Measurements from ENCODE around the gene TMEM106B.

DNA sequence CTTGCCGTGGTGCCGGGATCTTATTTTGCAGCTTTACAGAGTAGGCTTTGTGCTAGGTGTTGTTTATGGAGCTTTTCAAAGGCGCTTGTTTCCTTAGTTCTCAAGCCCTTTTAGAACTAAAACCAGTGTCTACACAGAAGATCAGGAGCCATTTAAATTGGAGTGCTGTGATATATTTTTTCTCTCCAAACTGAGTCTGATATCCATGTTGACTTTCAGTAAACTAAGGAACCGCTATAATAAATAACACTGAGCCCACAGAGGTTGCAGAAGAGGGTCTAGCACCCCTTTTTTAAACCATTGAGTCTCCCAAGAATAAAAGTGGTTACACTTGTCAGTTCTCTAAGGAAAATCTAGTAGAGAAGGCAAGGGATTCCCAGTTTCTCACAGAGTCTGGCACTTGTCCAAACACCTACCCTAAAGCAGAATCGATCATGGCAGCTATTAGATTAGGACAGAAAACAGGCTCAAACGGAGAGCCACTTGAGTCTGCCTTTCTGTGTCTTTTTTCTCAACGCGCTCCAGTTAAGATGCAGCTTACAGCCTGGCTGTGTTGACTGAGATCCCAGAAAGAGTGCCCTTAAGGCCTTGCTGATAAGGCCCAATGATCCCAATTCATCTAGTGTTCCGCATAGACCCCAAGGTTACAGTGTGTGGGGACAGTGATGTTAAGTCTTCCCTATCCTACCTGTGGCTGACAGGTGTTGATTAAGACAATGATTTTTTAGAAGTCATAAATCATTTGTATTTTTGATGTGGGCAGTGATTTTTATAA, 804 bp downstream of the TMEM106B start:
- TF ChIP-seq, protein P1, sequence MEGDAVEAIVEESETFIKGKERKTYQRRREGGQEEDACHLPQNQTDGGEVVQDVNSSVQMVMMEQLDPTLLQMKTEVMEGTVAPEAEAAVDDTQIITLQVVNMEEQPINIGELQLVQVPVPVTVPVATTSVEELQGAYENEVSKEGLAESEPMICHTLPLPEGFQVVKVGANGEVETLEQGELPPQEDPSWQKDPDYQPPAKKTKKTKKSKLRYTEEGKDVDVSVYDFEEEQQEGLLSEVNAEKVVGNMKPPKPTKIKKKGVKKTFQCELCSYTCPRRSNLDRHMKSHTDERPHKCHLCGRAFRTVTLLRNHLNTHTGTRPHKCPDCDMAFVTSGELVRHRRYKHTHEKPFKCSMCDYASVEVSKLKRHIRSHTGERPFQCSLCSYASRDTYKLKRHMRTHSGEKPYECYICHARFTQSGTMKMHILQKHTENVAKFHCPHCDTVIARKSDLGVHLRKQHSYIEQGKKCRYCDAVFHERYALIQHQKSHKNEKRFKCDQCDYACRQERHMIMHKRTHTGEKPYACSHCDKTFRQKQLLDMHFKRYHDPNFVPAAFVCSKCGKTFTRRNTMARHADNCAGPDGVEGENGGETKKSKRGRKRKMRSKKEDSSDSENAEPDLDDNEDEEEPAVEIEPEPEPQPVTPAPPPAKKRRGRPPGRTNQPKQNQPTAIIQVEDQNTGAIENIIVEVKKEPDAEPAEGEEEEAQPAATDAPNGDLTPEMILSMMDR (conservative IDR thresholded peaks at IDR 0.05; ENCODE audit: low read length) = no peak
- no peak for TF ChIP-seq EZH2phosphoT487 (IDR thresholded peaks at IDR 0.05; ENCODE audit: borderline replicate concordance)

Data from Loucy (cell line).